Thoracic aorta (tissue), 2 donors: Measurements from ENCODE around the gene TMCO4. TPM values are rescaled to one million over a fixed set of nuclear protein-coding genes. Genes with fewer than 3 reads are reported as not detected.

Source experiments
- ATAC-seq: fragments of 150-250 bp; one replicate; pipeline ENCODE4 v1.8.0; 2017; ENCODE audit warnings: low read depth; ENCODE audit not compliant: insufficient number of reproducible peaks, low FRiP score
- DNase-seq: peaks from one replicate; pipeline ENCODE4 v3.0.0-alpha.2; 2020; ENCODE audit warnings: low spot score
- H3K27ac ChIP-seq, 2 donors: fragments of 200-600 bp; sonication (generic); 1 replicate in 1 of 2; 2 replicates in 1 of 2; pipeline ENCODE4 v1.5.1; 2016; ENCODE audit warnings: mild to moderate bottlenecking in 2 of 2, moderate library complexity in 2 of 2
- H3K27me3 ChIP-seq: fragments of 200-600 bp; sonication (generic); replicated peaks from 2 replicates; pipeline ENCODE4 v1.6.0; 2016; ENCODE audit warnings: mild to moderate bottlenecking; ENCODE audit not compliant: insufficient read depth
- H3K36me3 ChIP-seq: fragments of 200-600 bp; sonication (generic); one replicate; pipeline ENCODE4 v1.5.1; 2016
- H3K4me1 ChIP-seq, 2 donors: fragments of 200-600 bp; sonication (generic); 1 replicate in 1 of 2; 2 replicates in 1 of 2; pipeline versions ENCODE4 v1.5.1 to v1.6.0; 2016; ENCODE audit warnings: low read depth in 2 of 2, mild to moderate bottlenecking in 1 of 2; ENCODE audit not compliant: control insufficient read depth in 1 of 2
- H3K4me3 ChIP-seq: fragments of 200-600 bp; sonication (generic); 2 replicates; pipeline ENCODE4 v1.5.1; 2016; ENCODE audit warnings: mild to moderate bottlenecking
- H3K9me3 ChIP-seq: fragments of 200-600 bp; sonication (generic); 2 replicates; pipeline ENCODE4 v1.5.1; 2016
- total RNA-seq, 2 donors: library from RNA; depleted of rRNA; stranded (reverse); fragments of >200 nt; gene quantifications; one replicate each; pipeline versions ENCODE4 v1.1.0 to v1.2.3, GENCODE V29; 2016
- TF ChIP-seq, protein P1 (sequence below): fragments of 200-600 bp; sonication (generic); IDR thresholded peaks from one replicate; pipeline ENCODE4 v1.5.1; 2019; ENCODE audit warnings: antibody characterized with exemption

The TMCO4 gene
- total RNA-seq, 2 donors from 2014 or later = 33.2 to 33.4 TPM

DNA sequence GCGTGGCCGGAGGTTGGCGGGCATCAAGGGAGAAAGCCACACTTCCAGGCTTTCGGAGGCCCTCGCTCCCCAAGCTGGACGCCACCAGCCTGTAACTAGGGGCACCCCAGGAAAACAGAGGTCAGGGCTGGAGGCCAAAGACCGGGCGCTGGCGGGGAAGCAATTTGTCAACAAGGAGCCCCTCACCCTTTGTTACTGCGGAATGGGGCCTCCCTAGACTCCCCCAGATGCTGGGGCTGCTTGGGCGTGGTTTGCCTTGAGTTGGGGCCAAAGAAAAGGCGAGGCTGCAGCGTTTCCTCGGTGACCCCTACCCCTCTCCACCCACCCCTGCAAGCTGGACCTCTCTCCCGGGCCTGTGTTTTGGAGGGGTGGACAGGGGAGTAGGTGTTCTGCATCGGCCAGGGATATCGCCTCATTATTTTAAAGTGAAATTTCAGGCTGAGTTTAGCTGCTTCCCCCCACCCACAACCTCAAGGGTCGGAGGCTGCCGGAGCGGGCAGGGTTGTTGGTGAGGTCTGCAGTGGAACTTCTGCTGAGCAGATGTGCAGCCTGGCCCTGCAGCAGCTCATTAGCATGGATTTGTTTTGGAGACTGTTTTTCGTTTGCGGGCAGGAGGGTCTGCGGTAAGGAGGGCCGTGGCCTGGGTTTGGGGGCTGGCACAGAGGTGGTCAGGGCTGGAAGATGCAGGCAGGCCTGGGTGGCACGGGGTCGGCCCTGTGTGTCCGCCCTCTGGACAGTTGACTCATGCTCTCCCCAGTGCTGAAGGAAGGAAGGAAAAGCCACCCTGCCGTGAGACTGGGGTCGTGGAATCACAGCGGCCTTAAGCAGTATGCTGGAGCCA is 154.1 kb downstream of the TMCO4 start:
- Histone ChIP-seq H3K4me3 (peak overlapping the region; percentile 72), H3K4me1 (peaks cover 17 to 60% of the 10 kb centered on the region in 2 donors), H3K36me3 (no peaks in the 10 kb centered on the region), H3K27me3 (no peaks in the 10 kb centered on the region), H3K27ac (peak overlapping the region; percentile 81 to 87), H3K9me3 (no peaks in the 10 kb centered on the region)
- no peak for DNase-seq
- no peak for ATAC-seq
- TF ChIP-seq, protein P1, sequence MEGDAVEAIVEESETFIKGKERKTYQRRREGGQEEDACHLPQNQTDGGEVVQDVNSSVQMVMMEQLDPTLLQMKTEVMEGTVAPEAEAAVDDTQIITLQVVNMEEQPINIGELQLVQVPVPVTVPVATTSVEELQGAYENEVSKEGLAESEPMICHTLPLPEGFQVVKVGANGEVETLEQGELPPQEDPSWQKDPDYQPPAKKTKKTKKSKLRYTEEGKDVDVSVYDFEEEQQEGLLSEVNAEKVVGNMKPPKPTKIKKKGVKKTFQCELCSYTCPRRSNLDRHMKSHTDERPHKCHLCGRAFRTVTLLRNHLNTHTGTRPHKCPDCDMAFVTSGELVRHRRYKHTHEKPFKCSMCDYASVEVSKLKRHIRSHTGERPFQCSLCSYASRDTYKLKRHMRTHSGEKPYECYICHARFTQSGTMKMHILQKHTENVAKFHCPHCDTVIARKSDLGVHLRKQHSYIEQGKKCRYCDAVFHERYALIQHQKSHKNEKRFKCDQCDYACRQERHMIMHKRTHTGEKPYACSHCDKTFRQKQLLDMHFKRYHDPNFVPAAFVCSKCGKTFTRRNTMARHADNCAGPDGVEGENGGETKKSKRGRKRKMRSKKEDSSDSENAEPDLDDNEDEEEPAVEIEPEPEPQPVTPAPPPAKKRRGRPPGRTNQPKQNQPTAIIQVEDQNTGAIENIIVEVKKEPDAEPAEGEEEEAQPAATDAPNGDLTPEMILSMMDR = no peak

DNA sequence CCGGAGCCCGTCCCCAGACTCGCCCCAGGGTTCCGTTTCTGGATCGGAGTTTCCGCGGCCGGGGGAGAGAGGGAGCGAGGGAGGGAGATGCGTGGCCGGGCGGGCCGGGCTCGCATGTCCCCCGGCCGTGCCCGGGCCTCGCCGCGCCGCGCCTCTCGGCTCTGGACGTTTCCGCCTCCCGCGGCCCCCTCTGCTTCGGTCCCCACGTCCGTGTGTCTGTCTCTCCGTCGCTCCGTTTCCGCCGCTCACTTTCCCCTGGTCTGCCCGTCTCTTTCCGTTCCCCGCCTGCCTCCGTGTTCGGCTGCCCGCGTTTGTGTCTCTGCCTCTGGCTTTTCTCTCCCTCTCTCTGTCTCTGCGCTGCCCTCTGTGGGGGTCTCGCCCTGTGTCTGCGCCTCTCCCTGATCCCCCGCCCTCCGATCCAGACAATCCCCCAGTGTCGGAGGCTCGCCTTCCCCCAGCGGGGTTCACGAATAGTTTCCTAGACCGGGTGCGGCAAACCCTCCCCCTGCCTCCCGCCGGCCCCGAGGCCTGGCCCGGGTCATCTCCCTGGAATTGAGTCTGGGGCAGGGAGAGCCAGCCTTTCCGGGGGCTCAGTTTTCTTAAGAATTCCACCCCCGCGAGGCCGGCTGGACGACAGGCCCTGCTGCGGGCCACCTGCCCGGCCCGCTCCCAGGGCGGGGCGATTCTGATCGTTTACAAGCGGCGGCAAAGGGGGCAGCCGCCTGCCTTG is 154.9 kb downstream of the TMCO4 start:
- H3K9me3 ChIP-seq = no peaks in the 10 kb centered on the region
- ATAC-seq (no peak), DNase-seq (no peak)
- TF ChIP-seq, protein P1 = no peak
- peaks cover 11 to 56% of the 10 kb centered on the region in 2 donors for H3K4me1 ChIP-seq
- H3K4me3 ChIP-seq = peak overlapping the region; percentile 72
- no peaks in the 10 kb centered on the region for H3K27me3 ChIP-seq
- H3K27ac ChIP-seq = peak overlapping the region; percentile 81 to 87
- H3K36me3 ChIP-seq = no peaks in the 10 kb centered on the region

DNA sequence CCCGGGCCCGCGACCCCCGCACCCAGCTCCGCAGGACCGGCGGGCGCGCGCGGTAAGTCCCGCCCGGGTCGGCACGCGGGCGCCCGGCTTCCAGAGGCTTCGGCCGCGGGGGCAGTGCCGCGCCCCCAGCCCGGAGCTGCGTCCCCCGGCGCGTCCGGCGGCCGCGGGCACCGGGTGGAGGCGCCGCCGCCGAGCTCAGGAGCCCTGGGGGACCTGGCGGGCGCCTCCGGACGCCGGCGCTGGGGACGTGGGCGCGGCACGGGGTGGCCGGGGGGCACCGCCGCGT is 155.4 kb downstream of the TMCO4 start:
- Histone ChIP-seq H3K27ac (peak overlapping the region; percentile 81 to 87), H3K36me3 (no peaks in the 10 kb centered on the region), H3K4me1 (peaks cover 11 to 51% of the 10 kb centered on the region in 2 donors), H3K27me3 (no peaks in the 10 kb centered on the region), H3K4me3 (peak overlapping the region; percentile 72), H3K9me3 (no peaks in the 10 kb centered on the region)
- DNase-seq = no peak
- ATAC-seq = no peak
- TF ChIP-seq, protein P1 = no peak

DNA sequence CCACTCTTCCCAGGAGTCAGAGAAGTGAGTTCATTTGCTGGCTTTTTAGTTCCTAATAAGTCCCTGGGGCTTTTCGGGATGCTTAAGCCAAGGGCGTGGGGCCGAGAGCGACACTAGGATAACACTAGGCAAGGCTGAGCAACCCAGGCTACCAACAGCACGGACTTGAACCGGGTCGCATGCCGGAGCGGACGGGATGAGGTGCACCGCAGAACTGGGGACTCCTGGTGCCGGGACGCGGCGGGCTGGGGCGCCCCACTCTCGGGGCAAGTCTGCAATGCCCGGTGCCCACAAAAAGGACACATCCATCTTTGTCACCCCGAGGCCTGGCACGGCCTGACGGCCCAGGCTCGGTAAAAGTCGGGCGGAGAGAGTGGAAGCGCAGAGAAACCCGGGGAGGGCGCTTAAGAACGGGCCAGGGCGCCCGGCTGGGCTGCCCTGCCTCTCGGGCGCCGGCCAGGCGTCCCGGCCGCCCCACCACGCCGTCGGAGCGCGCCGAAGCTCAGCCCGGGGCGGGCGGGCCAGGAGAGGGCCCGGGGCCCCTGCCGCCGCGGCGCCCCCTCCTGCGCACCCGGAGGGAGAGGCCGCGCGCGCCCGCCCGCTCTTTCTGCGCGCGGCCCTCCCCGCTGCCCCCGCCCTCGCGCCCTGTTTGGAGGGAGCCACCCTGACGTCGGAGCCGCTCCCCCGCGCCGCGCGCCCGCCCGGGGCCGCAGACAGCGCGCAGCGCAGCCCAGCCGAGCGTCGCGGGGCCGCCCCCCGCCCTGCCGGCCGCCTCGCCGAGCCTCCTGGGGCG is 155.9 kb downstream of the TMCO4 start, which contains the start of gene NBL1:
NBL1 (plus strand) TSS at position 710 of the 793 bp plus-strand sequence. CDS start 10,720 bp downstream, outside the sequence.
- DNase-seq = no peak
- H3K27me3 ChIP-seq = no peaks in the 10 kb centered on the region
- H3K9me3 ChIP-seq = no peaks in the 10 kb centered on the region
- H3K4me1 ChIP-seq = peaks cover 11 to 51% of the 10 kb centered on the region in 2 donors
- H3K27ac ChIP-seq = peak within 1 kb of the TSS; percentile 87 to 93
- no peak for ATAC-seq
- TF ChIP-seq, protein P1 = no peak
- H3K36me3 ChIP-seq = no peaks in the 10 kb centered on the region
- peak within 1 kb of the TSS; percentile 87 for H3K4me3 ChIP-seq
